H7 (cell line): ENCODE results near the gene HSPA2. TPM values are rescaled to one million over a fixed set of nuclear protein-coding genes. Genes with fewer than 3 reads are reported as not detected.
A peak's percentile ranks its signal among the peaks of the same experiment; 100 is the strongest.

ENCODE experiments used
- DNase-seq: peaks from one replicate; pipeline ENCODE4 v3.0.0; 2012
- H3K27me3 ChIP-seq: 2 replicates; pipeline ENCODE4 v1.6.0; 2011; ENCODE audit warnings: mild to moderate bottlenecking, low read length; ENCODE audit not compliant: control insufficient read depth, insufficient read depth
- H3K36me3 ChIP-seq: replicated peaks from 2 replicates; pipeline ENCODE4 v1.5.1; 2011; ENCODE audit warnings: low read length; ENCODE audit not compliant: control insufficient read depth, insufficient read depth
- H3K4me3 ChIP-seq: 2 replicates; pipeline ENCODE4 v1.5.1; 2011; ENCODE audit warnings: low read depth, mild to moderate bottlenecking, control low read depth, low read length, moderate library complexity; ENCODE audit not compliant: insufficient read depth
- total RNA-seq: library from RNA; depleted of rRNA; stranded (reverse); fragments of >200 nt; shearing (Covaris generic); gene quantifications from 2 replicates; pipeline ENCODE4 v1.2.3, GENCODE V29; 2014; rRNA removed

HSPA2 gene
- total RNA-seq: 14.1 and 21.4 TPM in 2 replicates

DNA sequence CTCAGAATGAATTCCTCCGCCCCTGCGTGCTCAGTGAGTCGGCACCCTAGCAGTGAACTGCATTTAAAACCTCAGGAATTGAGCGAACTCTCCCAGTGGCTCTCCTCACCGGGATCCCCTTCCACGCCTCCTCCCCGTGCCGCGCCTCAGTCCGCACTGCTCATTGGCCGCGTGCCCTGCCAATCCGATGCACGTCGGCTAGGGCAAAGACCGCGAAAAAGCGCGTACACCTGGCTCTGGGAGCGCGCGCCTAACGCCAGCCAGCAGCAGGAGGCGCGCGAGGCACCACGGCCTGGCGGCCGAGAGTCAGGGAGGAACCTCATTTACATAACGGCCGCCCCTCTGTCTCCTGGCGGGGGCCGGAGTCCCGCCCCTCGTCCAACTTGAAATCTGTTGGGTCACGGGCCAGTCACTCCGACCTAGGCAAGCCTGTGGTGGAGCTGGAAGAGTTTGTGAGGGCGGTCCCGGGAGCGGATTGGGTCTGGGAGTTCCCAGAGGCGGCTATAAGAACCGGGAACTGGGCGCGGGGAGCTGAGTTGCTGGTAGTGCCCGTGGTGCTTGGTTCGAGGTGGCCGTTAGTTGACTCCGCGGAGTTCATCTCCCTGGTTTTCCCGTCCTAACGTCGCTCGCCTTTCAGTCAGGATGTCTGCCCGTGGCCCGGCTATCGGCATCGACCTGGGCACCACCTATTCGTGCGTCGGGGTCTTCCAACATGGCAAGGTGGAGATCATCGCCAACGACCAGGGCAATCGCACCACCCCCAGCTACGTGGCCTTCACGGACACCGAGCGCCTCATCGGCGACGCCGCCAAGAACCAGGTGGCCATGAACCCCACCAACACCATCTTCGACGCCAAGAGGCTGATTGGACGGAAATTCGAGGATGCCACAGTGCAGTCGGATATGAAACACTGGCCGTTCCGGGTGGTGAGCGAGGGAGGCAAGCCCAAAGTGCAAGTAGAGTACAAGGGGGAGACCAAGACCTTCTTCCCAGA lies at the start of gene HSPA2:
Gene HSPA2, plus strand, starts transcription at position 534 of the 995 bp plus-strand sequence. Its CDS starts 109 bp downstream, at position 643.
- peaks cover 1% of the 10 kb centered on the region; the same call in 1 of the 2 replicates for H3K27me3 ChIP-seq
- peak within 1 kb of the TSS; percentile 39 for H3K4me3 ChIP-seq
- H3K36me3 ChIP-seq: no peaks in the 10 kb centered on the region
- peak; percentile 98 for DNase-seq

DNA sequence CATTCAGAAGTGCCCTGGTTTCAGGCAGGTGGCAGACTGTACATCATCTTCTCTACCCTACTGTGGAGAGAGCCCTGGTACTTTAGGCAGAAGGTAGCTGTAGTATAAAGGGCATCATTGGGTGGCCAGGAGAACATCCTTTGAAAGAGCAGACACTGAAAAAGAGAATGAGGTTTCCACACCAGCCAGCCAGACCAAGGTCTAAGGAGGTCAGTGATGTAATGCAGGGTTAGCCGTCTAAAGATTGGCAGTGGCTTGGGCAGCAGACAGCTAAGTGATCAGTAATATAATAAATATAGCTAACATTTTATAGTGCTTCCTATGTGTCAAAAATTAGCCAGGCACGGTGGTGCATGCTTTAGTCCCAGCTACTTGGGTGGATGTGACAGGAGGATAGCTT lies 48.9 kb upstream of the HSPA2 start:
- DNase-seq: no peak
- H3K27me3 ChIP-seq: no peaks in the 10 kb centered on the region
- H3K36me3 ChIP-seq: peaks cover 9% of the 10 kb centered on the region
- H3K4me3 ChIP-seq: no peak overlapping the region

DNA sequence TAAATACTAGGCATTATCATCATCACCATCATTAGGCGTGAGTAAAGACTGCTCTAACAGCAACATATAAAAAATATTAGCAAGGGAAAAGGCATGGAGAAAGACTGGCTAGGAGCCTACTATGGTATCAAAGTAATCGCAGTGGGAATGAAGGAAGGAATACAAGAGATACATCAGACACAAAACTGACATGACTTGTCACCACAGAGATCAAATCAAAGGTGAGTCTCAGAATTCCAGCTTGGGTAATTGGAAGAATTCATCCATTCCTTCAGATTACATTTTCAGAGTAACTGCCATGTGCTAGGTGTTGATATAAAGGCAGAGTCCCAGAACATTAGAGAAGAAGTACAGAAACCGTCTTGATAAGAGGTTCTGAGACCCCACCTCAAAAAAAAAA lies 47.1 kb upstream of the HSPA2 start:
- H3K27me3 ChIP-seq: no peaks in the 10 kb centered on the region
- H3K36me3 ChIP-seq: peaks cover 1% of the 10 kb centered on the region; the same call in 1 of the 2 replicates
- H3K4me3 ChIP-seq: no peak overlapping the region
- no peak for DNase-seq

- Histone ChIP-seq H3K27me3 (no peaks in the 10 kb centered on the region), H3K4me3 (no peak overlapping the region), H3K36me3 (peaks cover 1% of the 10 kb centered on the region; the same call in 1 of the 2 replicates)
- DNase-seq: no peak
These were observed 45.3 kb upstream of the HSPA2 start for GRCh38 chr14:64495252-64495651.

- no peak overlapping the region for H3K4me3 ChIP-seq
- no peak for DNase-seq
- H3K36me3 ChIP-seq: peaks cover 1% of the 10 kb centered on the region; the same call in 1 of the 2 replicates
- H3K27me3 ChIP-seq: no peaks in the 10 kb centered on the region
These were observed 43.8 kb upstream of the HSPA2 start for GRCh38 chr14:64496764-64497163.

DNA sequence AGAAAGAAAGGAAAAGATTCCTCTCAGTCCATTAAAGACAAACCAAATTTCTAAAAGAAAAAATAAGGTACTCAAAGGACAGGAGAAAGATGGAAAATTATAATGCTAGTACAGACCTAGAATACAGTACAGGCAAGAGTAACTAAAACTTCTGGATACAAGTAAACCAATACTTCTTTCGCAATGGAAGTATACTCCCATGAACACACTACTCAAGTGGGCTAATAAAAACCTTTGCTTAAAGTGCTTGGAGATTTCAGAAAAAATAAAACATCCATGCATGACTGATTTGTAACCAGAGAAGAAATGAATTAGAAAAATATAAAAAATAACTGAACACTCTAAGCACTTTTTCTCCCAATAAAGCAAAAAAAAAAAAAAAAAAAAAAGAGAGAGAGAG lies 40.5 kb upstream of the HSPA2 start:
- H3K4me3 ChIP-seq: no peak overlapping the region
- no peaks in the 10 kb centered on the region for H3K27me3 ChIP-seq
- no peak for DNase-seq
- H3K36me3 ChIP-seq: peaks cover 1% of the 10 kb centered on the region; the same call in 1 of the 2 replicates

- Histone ChIP-seq H3K4me3 (no peak overlapping the region), H3K36me3 (no peaks in the 10 kb centered on the region), H3K27me3 (no peaks in the 10 kb centered on the region)
- no peak for DNase-seq
These were observed 39.0 kb upstream of the HSPA2 start for GRCh38 chr14:64501411-64502171.

DNA sequence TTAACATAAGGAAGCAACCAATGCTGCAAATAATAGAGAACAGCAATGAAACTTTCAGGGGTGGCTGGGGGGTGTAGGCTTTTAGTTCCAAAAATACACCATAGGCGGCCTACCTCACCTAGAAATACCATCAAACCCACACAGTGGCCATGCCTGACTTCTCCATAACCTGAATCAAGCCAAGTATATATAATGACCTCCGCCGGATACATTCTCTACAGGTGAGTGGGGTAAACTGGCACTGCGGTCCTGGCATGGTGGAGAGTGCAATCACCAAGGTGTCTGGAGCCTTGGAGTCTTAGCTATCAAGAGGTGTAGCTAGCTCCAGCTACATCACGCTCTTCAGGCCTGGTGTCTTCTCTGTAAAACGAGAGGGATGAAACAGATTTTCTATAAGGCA lies 38.1 kb upstream of the HSPA2 start:
- no peaks in the 10 kb centered on the region for H3K27me3 ChIP-seq
- peak overlapping the region; percentile 94 for H3K4me3 ChIP-seq
- no peaks in the 10 kb centered on the region for H3K36me3 ChIP-seq
- DNase-seq: no peak

DNA sequence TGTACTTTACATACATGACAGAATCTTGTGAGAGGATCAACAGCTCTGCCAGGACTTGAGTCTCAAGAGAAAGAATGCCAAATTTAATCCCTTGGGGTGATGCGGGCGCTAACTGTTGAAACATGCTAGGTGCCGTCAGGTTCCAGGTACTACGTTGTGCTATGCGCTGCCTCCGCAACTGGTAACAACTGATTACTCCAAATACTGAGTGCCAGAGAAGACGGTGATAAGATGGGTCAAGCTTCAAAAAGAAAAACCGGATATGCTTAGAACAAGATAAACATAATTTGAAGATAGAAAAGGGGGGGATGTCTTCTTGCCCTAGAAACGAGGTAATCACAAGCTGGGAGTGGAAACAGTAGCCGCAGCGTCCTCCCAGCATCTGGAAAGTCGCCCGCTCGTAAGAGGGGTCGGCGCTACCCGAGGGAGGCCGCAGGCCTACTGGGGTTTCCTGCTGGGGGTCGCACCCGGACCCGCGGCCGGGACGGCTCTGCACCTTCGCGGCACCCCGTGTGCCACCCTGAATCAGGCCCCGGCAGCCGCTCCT lies 37.6 kb upstream of the HSPA2 start:
- Histone ChIP-seq H3K4me3 (peak overlapping the region; percentile 94), H3K27me3 (no peaks in the 10 kb centered on the region), H3K36me3 (no peaks in the 10 kb centered on the region)
- DNase-seq: peak; percentile 31

DNA sequence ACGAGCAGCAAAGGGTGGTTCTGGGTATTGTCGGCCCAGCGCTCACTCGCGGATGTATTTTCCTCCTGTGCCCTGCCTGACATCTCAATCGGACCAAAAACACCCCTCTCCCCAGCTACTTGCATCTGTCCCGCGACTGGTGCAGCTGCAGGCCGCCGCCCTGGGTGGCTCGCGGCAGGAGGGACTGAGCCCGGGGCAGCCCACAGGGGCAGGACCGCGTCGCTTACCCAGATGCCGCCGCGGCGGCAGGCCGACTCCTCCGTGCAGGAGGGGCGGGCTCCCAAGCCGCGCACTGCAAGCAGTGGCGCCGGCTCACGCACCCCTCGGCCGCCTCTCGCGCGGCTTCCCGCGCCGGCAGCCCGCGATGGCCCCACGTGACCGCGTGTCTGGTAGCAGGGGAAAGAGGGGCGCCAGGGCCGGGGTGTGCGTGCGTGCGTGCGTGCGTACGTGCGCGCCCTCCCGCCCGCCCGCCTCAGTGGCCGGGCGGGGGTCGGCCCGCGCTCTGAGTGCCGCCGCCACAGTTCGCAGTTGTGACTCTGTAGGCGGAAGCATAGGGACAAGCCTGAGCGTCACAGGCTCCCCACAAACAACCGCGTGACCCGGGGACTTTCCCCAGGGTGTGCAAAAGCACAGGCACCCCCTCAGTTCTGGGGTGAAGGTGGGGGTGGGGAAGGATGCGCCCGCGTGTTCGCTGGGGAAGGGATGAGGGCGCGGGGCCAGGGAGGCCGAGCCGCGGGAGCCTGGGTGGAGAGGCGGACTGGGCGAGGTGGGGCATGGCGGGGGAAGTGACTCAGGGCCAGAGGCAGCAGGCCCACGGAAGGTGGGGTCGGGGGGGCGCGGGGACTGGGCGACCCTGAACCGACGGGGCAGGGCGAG lies 36.9 kb upstream of the HSPA2 start, which contains the start of gene ZBTB25:
Gene ZBTB25, minus strand, starts transcription at position 405 of the 876 bp plus-strand sequence. CDS start 13,305 bp downstream, outside the sequence.
- peak within 1 kb of the TSS; percentile 94 for H3K4me3 ChIP-seq
- no peaks in the 10 kb centered on the region for H3K27me3 ChIP-seq
- H3K36me3 ChIP-seq: no peaks in the 10 kb centered on the region
- DNase-seq: peak; percentile 92

DNA sequence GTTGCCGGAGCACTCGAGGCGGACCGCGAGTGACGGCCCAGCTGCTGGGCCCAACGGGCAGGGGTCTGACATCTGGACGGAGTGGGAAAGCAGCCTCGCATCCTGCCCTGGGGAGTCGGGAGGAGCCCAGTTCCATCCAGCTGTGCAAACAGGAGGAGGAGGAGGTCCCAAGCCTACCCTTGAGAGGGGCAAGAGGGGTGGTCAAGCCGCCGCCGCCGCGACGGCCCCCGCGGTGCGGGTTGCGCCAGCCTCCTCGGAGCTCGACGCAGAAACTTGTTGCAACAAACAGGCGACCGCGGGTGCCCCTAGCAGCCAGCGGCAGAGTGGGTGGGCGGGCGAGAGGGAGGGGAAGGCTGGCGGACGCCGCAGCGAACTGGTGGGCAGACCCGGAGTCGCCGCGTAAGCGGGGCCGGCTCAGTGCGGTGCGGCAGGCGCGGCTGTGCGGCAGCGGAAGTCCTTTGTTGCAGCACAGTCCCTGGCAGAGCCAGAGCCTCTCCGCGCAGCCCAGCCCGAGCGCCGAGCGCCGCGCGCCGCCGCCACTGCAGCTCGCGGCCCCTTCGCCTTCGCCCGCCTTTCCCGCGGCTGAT lies 36.1 kb upstream of the HSPA2 start, which contains the start of gene ZBTB1:
Gene ZBTB1, plus strand, starts transcription at position 461 of the 587 bp plus-strand sequence. CDS start 16,735 bp downstream, outside the sequence.
- DNase-seq: peak; percentile 88
- Histone ChIP-seq H3K36me3 (no peaks in the 10 kb centered on the region), H3K4me3 (peak within 1 kb of the TSS; percentile 94), H3K27me3 (no peaks in the 10 kb centered on the region)

GRCh38 chr14:64504897-64505794 lies 35.4 kb upstream of the HSPA2 start:
- H3K27me3 ChIP-seq: no peaks in the 10 kb centered on the region
- peak overlapping the region; percentile 94 for H3K4me3 ChIP-seq
- peak; percentile 91 for DNase-seq

More at GRCh38 chr14:64504897-64505794, 35.4 kb upstream of the HSPA2 start:
- no peaks in the 10 kb centered on the region for H3K36me3 ChIP-seq
